Adrenal gland (tissue), 12 donors: ENCODE measurements around the gene MT1F. TPM values are rescaled to one million over a fixed set of nuclear protein-coding genes. Genes with fewer than 3 reads are reported as not detected.
A peak's percentile ranks its signal among the peaks of the same experiment; 100 is the strongest.

Source experiments
- DNase-seq, 7 donors: peaks; one replicate each; pipeline ENCODE4 v3.0.0-alpha.2; 2019 to 2020
- H3K27ac ChIP-seq, 5 donors: fragments of 200-600 bp; sonication (generic) in 4 of 5; 1 replicate in 3 of 5; 2 replicates in 2 of 5; pipeline versions ENCODE4 v1.5.1 to v1.8.0; 2016 to 2020; ENCODE audit warnings: mild to moderate bottlenecking in 1 of 5
- H3K27me3 ChIP-seq: fragments of 200-600 bp; 2 replicates; pipeline ENCODE4 v1.8.0; 2021
- H3K36me3 ChIP-seq, 2 donors: fragments of 200-600 bp; replicated peaks in 1 of 2; 1 replicate in 1 of 2; 2 replicates in 1 of 2; pipeline versions ENCODE4 v1.5.1 to v1.8.0; 2018 to 2022
- H3K4me1 ChIP-seq, 2 donors: fragments of 200-600 bp; replicated peaks in 1 of 2; 1 replicate in 1 of 2; 2 replicates in 1 of 2; pipeline versions ENCODE4 v1.5.1 to v1.8.0; 2018 to 2021
- H3K4me3 ChIP-seq, 4 donors: fragments of 200-600 bp; sonication (generic) in 3 of 4; one replicate each; pipeline ENCODE4 v1.5.1; 2016 to 2018
- H3K9me3 ChIP-seq, 3 donors: fragments of 200-600 bp; sonication (generic) in 1 of 3; replicated peaks in 1 of 3; 1 replicate in 2 of 3; 2 replicates in 1 of 3; pipeline versions ENCODE4 v1.5.1 to v1.8.0; 2016 to 2021
- CTCF ChIP-seq, 6 experiments: fragments of 450-650 bp in 4 of 6; fragments of 200-600 bp in 2 of 6; sonication (generic) in 1 of 6; IDR thresholded peaks; 1 replicate in 5 of 6; 2 replicates in 1 of 6; pipeline versions ENCODE4 v1.5.1 to v1.8.0; 2016 to 2021; ENCODE audit warnings: antibody characterized with exemption in 6 of 6, mild to moderate bottlenecking in 2 of 6, moderate library complexity in 1 of 6
- POLR2A ChIP-seq, 2 donors: fragments of 450-650 bp; IDR thresholded peaks; one replicate each; pipeline ENCODE4 v1.6.1; 2017; ENCODE audit warnings: antibody characterized with exemption in 2 of 2, mild to moderate bottlenecking in 2 of 2, moderate library complexity in 1 of 2
- WGBS, 4 donors: extraction: QIAGEN DNeasy Blood & Tissue Kit in 2 of 4; methylation state at CpG; one replicate each; pipeline versions ENCODE4 v1.1.5 to v1.1.7; 2013 to 2017; 5-methylcytosine and 5-hydroxymethylcytosine counted together
- intact Hi-C, 2 donors: fragments of 100-400 bp; cut with DNase I; formaldehyde crosslinking; loops; one replicate each; pipeline versions ENCODE4 v1.14.1 to v1.15.0; 2022 to 2023
- polyA plus RNA-seq, 3 donors: library from polyadenylated mRNA; stranded (reverse); fragments of 200-250 nt in 2 of 3; fragments of 350-450 nt in 1 of 3; fragmentation: Illumina TruSeq in 1 of 3; extraction: RNeasy Lipid Tissue Mini Kit (QIAGEN cat#74804) in 1 of 3; gene quantifications; one replicate each; pipeline ENCODE4 v1.2.3, GENCODE V29; 2013 to 2014
- total RNA-seq, 9 donors: library from RNA; depleted of rRNA in 4 of 9; stranded (reverse); fragments of >200 nt in 4 of 9; fragments of 120-200 nt in 1 of 9; fragmentation: NEBNext Ultra II Directional in 1 of 9; extraction: Animal tissue kit (Norgen Biotek cat#: 25700) in 1 of 9; gene quantifications; one replicate each; pipeline versions ENCODE4 v1.1.0 to v1.2.4, GENCODE V29; 2013 to 2023
- donor health status: healthy with polysubstance abuse.
- donor health status: Bipolar disorder and iron deficiency.
- donor health status: DM: yes; HTN: yes; CAD: no.
- donor health status: DM: no; HTN: no; CAD: no.
- donor health status: DM: no; HTN: no; CAD: no.
- donor health status: DM: yes; HTN: yes; CAD: no.

Gene MT1F
- total and polyA plus RNA-seq, 12 donors: 10.8 to 204 (median 44.8) TPM

- TF ChIP-seq POLR2A (IDR thresholded peaks at IDR 0.05) (peak; percentile 32 to 40), CTCF (IDR thresholded peaks at IDR 0.05) (no peak)
- intact Hi-C loops: no loop called here
- DNase-seq: peak; percentile 56 to 81 (median 78)
- Histone ChIP-seq H3K27me3 (peaks cover 7% of the 10 kb centered on the region), H3K36me3 (no peaks in the 10 kb centered on the region), H3K4me1 (peaks cover 0 to 11% of the 10 kb centered on the region in 2 donors), H3K4me3 (peak within 1 kb of the TSS in 1 of 4 donors; percentile 59), H3K9me3 (no peaks in the 10 kb centered on the region), H3K27ac (peak within 1 kb of the TSS in 1 of 5 donors; percentile 76)
- 22 to 48% (median 31%) methylated on average over 24 to 68 of the region's 68 CpGs for WGBS, 4 donors
These were observed 19.7 kb upstream of the MT1F start, which contains the start of gene MT1A for GRCh38 chr16:56637814-56638750. MT1A (plus strand) TSS chr16:56638666; CDS start chr16:56638739, 73 bp downstream.

- Histone ChIP-seq H3K36me3 (no peaks in the 10 kb centered on the region), H3K9me3 (no peaks in the 10 kb centered on the region), H3K4me1 (peaks cover 0 to 11% of the 10 kb centered on the region in 2 donors), H3K27me3 (peaks cover 7% of the 10 kb centered on the region), H3K4me3 (no peak overlapping the region), H3K27ac (no peak overlapping the region)
- DNase-seq: no peak
- 69 to 100% (median 71%) methylated on average over 1 of the region's 1 CpG for WGBS, 4 donors
- TF ChIP-seq CTCF (IDR thresholded peaks at IDR 0.05) (no peak), POLR2A (IDR thresholded peaks at IDR 0.05) (no peak)
- intact Hi-C loops: no loop called here
These were observed 18.7 kb upstream of the MT1F start for GRCh38 chr16:56639045-56639444.

DNA sequence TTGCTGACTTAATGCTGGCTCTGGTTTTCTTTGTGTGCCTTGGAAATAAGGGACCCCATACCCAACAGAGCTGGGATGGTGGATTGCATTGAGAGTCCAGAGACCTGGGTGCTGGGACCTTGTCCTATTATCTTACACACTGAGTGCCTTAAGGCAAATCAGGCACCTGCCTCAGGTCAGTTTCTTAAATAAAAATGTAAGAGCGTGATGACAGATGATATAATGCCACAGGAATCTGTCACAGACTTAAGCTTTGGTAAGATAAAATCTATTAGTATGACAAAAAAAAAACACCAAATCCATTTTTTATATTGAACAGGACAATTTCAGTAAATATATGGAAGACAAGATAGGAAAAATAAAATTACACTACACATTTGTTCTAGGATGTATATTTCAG, 17.7 kb upstream of the MT1F start:
- Histone ChIP-seq H3K36me3 (no peaks in the 10 kb centered on the region), H3K4me1 (peaks cover 0 to 10% of the 10 kb centered on the region in 2 donors), H3K27me3 (peaks cover 5% of the 10 kb centered on the region), H3K9me3 (no peaks in the 10 kb centered on the region), H3K4me3 (no peak overlapping the region), H3K27ac (no peak overlapping the region)
- no peak for DNase-seq
- TF ChIP-seq POLR2A (IDR thresholded peaks at IDR 0.05) (no peak), CTCF (IDR thresholded peaks at IDR 0.05) (no peak)
- intact Hi-C loops: no loop called here
- 76 to 88% (median 87%) methylated on average over 1 of the region's 1 CpG for WGBS, 4 donors

DNA sequence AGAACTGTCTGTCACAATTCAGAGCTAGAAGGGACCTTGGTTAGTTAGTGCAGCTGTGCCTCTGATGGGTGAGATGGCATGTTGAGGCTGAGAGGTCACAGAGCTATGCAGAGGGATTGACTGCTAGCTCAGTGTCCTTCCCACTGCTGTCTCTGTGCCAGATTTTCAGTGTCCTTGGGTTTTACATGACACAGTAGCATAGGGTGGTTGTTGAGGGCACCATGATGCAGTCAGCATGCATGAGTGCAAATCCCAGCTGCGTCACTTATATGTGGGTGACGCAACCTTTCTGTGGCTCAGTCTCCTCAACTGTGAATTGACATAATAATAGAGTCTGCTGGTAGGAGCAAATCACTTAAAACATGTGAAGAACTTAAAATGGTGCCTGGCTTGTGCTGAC, 16.6 kb upstream of the MT1F start:
- 66 to 80% (median 73%) methylated on average over 2 of the region's 2 CpGs for WGBS, 4 donors
- H3K27ac ChIP-seq: peak overlapping the region in 1 of 5 donors; percentile 5
- H3K9me3 ChIP-seq: no peaks in the 10 kb centered on the region
- no peaks in the 10 kb centered on the region for H3K27me3 ChIP-seq
- H3K4me1 ChIP-seq: peaks cover 0 to 4% of the 10 kb centered on the region in 2 donors
- H3K36me3 ChIP-seq: no peaks in the 10 kb centered on the region
- no peak overlapping the region for H3K4me3 ChIP-seq
- DNase-seq: peak in 6 of 7 donors; percentile 67 to 88 (median 72)
- intact Hi-C loops: no loop called here
- TF ChIP-seq POLR2A (IDR thresholded peaks at IDR 0.05) (no peak), CTCF (IDR thresholded peaks at IDR 0.05) (no peak)
